Limb (tissue), 2 donors: Measurements from ENCODE around the gene OR51E1.

Experiments used
- DNase-seq, 2 donors: peaks; one replicate each; pipeline ENCODE4 v3.0.0-alpha.2; 2016; ENCODE audit errors: extremely low spot score in 2 of 2

OR51E1 gene, protein sequence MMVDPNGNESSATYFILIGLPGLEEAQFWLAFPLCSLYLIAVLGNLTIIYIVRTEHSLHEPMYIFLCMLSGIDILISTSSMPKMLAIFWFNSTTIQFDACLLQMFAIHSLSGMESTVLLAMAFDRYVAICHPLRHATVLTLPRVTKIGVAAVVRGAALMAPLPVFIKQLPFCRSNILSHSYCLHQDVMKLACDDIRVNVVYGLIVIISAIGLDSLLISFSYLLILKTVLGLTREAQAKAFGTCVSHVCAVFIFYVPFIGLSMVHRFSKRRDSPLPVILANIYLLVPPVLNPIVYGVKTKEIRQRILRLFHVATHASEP

DNA sequence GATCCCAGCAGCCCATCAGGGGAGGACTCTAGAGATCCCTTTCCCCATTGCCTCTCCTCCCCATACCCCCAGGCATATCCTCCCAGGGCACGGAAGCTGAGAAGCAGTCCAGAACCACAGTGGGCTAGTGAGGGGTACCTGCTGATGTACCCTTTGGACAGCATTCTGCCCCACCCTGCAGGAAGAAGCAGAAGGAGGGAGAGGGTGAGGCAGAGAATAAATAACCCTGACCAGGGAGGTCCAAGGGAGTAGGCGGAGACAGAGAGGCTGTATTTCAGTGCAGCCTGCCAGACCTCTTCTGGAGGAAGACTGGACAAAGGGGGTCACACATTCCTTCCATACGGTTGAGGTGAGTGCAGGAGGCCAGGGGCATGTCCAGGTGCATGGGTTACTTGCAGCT is at the start of gene OR51E1:
Gene OR51E1 (plus strand): TSS at position 301 of the 400 bp plus-strand sequence. CDS start 8,545 bp downstream, outside the sequence.
- DNase-seq: no peak

DNA sequence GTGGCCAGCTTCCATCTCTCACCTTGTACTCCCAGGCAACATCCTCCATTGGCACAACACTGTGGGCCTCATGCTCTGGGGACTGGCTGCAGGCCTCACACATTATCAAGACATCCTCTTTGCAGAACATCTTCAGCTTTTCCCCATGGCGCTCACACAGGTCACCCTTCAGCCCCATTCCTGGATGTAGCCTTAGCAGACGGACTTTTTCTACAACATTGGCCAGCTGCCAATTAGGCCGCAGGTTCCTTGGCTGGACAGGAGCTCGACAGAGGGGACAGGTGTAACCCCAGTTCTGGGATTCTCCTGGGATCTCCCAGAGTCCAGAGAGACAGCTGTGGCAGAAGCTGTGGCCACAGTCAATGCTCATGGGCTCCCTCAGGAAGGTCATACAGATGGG is 38.7 kb upstream of the OR51E1 start:
- DNase-seq: no peak

GRCh38 chr11:4606231-4607015 is 37.4 kb upstream of the OR51E1 start:
- no peak for DNase-seq

GRCh38 chr11:4607096-4607495 is 36.7 kb upstream of the OR51E1 start:
- DNase-seq: no peak

DNA sequence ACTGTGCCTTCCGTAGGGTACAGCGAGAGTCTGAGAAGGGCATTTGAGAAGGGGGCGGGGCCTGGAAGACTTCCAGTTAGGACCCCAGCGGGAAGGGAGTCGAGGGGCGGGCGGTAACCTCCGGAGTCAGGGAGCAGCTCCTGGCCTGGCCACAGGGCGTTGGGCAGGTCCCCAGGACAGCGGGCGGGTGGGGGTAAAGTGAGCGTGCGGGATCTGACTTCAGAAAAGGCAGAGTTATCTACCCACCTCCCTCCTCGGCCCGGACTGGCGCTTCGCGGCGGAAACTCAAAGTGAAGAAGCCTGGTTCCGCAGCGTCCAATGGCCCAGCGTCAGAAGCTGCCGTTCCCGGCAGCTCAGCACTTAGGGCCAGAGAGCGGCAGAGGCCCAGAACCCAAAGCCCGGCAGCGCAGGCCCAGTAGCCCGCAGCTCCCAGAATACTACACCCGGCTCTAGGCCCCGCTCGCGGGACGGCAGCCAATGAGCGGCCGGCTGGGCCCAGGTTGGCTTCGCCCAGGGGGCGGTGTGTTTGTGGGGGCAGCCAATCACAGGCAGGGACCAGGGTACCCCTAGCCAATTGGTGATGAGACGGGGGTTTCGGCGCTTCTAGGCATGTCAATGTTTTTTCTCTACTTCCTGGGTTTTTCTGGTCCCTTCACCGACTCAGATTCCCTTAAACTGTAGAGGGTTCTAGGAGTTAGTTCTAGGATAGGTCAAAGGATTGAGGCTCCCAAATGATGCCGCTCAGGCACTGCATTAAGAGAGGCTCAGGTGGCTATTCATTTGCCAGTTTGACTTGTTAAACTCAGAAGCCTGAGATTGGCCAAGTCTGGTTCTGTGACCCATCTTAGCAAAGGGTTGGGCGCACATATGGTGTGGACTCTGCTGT is 35.8 kb upstream of the OR51E1 start, which contains the start of gene TRIM68:
Gene TRIM68 (minus strand): TSS at position 451 of the 886 bp plus-strand sequence. CDS start 2,727 bp downstream, outside the sequence.
- DNase-seq: peak; percentile 96 to 97

DNA sequence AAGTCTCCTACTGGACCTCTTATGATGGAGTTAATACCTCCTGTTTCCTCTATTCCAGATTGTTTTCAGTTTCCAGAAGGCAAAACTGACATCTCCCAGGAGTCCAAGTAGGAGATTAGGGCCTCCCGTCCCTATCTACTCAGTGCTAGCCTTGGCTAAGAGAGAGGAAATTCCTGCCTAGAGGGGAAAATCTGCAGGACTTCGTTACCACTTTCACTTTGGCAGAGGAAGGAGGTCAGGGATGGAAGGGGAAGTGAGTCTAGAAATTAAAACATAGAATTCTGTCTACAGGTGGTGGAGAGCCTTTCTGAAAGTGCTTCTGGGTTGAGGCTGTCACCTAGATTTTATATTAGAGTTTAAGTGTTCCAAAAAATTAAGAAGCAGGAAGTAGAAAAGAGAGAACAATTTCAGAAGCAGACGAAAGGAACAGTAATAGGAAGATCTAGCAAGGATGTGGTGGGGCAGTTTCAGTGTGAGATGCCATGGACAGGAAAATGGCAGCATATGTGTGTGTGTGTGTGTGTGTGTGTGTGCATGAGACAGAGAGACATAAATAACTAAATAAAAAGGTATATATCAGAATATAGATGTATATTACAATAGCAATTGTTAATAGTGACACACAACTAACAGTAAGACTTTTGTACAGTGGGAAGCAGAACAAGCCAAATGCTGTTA is 33.4 kb upstream of the OR51E1 start:
- no peak for DNase-seq

DNA sequence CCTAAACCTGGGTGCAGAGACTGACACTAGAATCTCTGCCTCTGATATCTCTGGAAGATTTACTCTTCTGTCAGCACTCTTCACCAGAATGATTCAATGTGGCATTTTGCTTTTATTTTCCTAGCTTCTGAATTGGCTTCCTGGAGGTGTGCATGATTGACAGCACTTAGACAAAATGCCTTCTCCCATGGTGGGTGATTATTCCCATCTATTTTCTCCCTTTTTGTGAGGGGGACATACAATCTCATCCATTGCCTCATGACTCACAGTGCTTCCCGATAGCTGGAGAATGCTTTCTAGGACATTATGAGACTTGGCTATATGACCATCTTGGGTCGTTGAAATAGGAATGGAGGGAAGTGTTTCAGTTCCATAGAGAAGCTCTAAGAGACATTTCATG is 31.8 kb upstream of the OR51E1 start:
- DNase-seq: no peak

GRCh38 chr11:4615856-4616444 is 27.8 kb upstream of the OR51E1 start:
- DNase-seq: no peak

GRCh38 chr11:4619514-4619913 is 24.3 kb upstream of the OR51E1 start:
- DNase-seq: no peak

GRCh38 chr11:4626207-4627099 is 17.3 kb upstream of the OR51E1 start:
- peak; percentile 36 to 77 for DNase-seq

DNA sequence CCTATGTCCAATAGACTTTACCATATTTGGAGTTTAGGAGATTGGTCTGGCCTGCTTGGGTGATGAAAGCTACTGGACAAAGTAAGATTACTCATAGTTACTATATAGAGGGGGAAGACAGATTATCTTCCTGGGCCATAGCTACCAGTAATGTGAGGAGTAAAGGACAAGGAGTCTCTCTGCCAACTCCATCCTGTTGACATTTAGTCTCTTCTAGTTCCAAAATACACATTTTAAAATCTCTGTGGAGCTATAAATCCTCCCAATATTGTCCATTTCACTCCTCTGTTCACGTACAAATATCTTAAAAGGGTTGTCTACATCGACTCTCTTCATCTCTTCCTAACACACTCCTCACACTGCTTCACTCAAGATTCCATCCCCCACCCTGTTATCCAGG is 7.6 kb upstream of the OR51E1 start:
- no peak for DNase-seq

GRCh38 chr11:4636962-4637661 is 6.7 kb upstream of the OR51E1 start, which contains the start of gene OR51D1:
Gene OR51D1 (plus strand): TSS chr11:4637477. CDS start chr11:4639791, 2,314 bp downstream.
- DNase-seq: peak; percentile 74 to 82

DNA sequence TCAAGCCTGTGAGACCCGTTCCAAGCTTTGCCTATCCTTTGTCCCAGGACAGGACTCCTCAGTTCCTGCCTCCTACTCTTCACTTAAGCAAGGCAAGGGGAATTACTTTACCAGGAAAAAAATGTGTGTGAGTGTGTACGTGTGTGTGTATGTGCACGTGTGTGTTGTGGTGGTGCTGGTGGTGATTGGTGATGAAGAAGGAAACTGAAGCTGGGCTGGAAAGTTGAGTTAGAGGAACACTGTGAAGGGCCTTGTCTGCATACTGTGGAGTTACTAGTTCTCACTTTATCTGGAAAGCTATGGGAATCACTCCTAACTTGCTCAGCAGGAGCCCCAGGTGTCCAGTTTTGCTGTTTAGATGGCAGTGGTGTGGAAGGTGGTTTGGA is 6.1 kb upstream of the OR51E1 start:
- no peak for DNase-seq

DNA sequence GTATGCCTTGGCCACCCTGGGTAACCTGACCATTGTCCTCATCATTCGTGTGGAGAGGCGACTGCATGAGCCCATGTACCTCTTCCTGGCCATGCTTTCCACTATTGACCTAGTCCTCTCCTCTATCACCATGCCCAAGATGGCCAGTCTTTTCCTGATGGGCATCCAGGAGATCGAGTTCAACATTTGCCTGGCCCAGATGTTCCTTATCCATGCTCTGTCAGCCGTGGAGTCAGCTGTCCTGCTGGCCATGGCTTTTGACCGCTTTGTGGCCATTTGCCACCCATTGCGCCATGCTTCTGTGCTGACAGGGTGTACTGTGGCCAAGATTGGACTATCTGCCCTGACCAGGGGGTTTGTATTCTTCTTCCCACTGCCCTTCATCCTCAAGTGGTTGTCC is 3.9 kb upstream of the OR51E1 start:
- DNase-seq: no peak

GRCh38 chr11:4641501-4641900 is 2.3 kb upstream of the OR51E1 start:
- DNase-seq: no peak

DNA sequence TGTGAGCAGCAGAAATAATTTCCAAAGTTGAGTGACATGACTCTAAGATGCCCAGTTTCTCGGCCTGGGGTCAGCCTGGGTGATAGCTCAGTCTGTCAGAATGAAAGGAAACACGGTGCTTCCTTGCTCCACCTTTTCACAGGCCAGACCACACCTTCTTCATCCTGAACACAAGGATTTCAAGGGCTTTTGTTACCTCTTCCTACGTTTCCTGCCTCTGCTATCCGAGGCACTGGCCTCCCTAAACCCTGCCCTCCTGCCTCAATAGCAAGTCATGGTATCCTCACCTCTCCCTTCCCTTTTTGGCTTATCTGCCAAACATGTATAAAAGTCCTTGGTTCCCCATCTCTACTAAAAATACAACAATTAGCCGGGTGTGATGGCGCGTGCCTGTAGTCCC is 1.7 kb upstream of the OR51E1 start:
- no peak for DNase-seq

- DNase-seq: no peak
These were observed 706 bp upstream of the OR51E1 start for GRCh38 chr11:4643076-4643475.

GRCh38 chr11:4644233-4644632 is 451 bp downstream of the OR51E1 start:
- no peak for DNase-seq

- no peak for DNase-seq
These were observed 2.2 kb downstream of the OR51E1 start for GRCh38 chr11:4645974-4646373.
